Psoas muscle (tissue), 8 donors: ENCODE data around the gene HGD. TPM values are rescaled to one million over a fixed set of nuclear protein-coding genes. Genes with fewer than 3 reads are reported as not detected.
"Not testable (repeated sequence)": the region's sequence is repeated elsewhere in the genome, so short reads cannot be mapped to it uniquely, and the experiment has no call there.

Experiments used
- ATAC-seq, 4 donors: fragments of 200-7000 bp; cut with Tn5 transposase; one replicate each; pipeline ENCODE4 v1.9.1; 2020; ENCODE audit warnings: moderate library complexity in 3 of 4, mild to moderate bottlenecking in 2 of 4
- DNase-seq, 2 donors: peaks; one replicate each; pipeline ENCODE4 v3.0.0-alpha.2; 2020
- H3K27ac ChIP-seq: fragments of 200-600 bp; one replicate; pipeline ENCODE4 v1.8.0; 2022
- H3K27me3 ChIP-seq, 3 donors: fragments of 200-600 bp in 1 of 3; one replicate each; pipeline versions ENCODE4 v1.6.1 to v1.8.0; 2013 to 2022; ENCODE audit warnings: low read length in 2 of 3, mild to moderate bottlenecking in 2 of 3, moderate library complexity in 1 of 3; ENCODE audit not compliant: insufficient read depth in 3 of 3
- H3K36me3 ChIP-seq, 2 donors: fragments of 200-600 bp in 1 of 2; one replicate each; pipeline versions ENCODE4 v1.6.1 to v1.8.0; 2013 to 2022; ENCODE audit warnings: low read depth in 1 of 2, mild to moderate bottlenecking in 1 of 2, moderate library complexity in 1 of 2; ENCODE audit not compliant: insufficient read depth in 1 of 2
- H3K4me1 ChIP-seq: fragments of 200-600 bp; one replicate; pipeline ENCODE4 v1.8.0; 2022
- H3K4me3 ChIP-seq: fragments of 200-600 bp; one replicate; pipeline ENCODE4 v1.8.0; 2022; ENCODE audit warnings: mild to moderate bottlenecking
- H3K9me3 ChIP-seq: fragments of 200-600 bp; one replicate; pipeline ENCODE4 v1.8.0; 2022
- CTCF ChIP-seq: fragments of 200-600 bp; IDR thresholded peaks from one replicate; pipeline ENCODE4 v1.8.0; 2022; ENCODE audit warnings: antibody characterized with exemption
- WGBS, 3 donors: extraction: QIAGEN DNeasy Blood & Tissue Kit; methylation state at CpG; one replicate each; pipeline versions ENCODE4 v1.1.6 to v1.1.7; 2013; 5-methylcytosine and 5-hydroxymethylcytosine counted together
- intact Hi-C, 2 donors: fragments of 100-400 bp; cut with DNase I; formaldehyde crosslinking; loops; one replicate each; pipeline versions ENCODE4 v1.11.0 to v1.14.2; 2022
- long read RNA-seq, 2 donors: library from polyadenylated mRNA; unstranded; transcript quantifications; one replicate each; pipeline ENCODE4 v2.0.0, GENCODE V29; 2021
- polyA plus RNA-seq, 3 donors: library from polyadenylated mRNA; stranded (reverse); fragments of 200-250 nt; gene quantifications; one replicate each; pipeline ENCODE4 v1.2.3, GENCODE V29; 2013
- total RNA-seq, 4 donors: library from RNA; stranded (reverse); fragmentation: NEBNext Ultra II Directional in 2 of 4; extraction: Animal tissue kit (Norgen Biotek cat#: 25700) in 2 of 4; gene quantifications; one replicate each; pipeline versions ENCODE4 v1.2.1 to v1.2.4, GENCODE V29; 2021 to 2023
- donor health status: healthy with polysubstance abuse.
- donor health status: DM: no; HTN: no; CAD: no; lungs with moderate emphysema.
- donor health status: Bipolar disorder and iron deficiency.
- donor health status: healthy.
- donor health status: DM: yes; HTN: yes; CAD: no.
- donor health status: DM: no; HTN: no; CAD: no.
- donor health status: DM: no; HTN: no; CAD: no.
- donor health status: DM: yes; HTN: yes; CAD: no.

Gene HGD
- under 1 TPM in 2 of 4 donors, not detected in 2; 0.40 to 0.46 TPM for total RNA-seq
- polyA plus RNA-seq, result under 1 TPM; 0.09 to 0.46 (median 0.13) TPM
- long read RNA-seq, donor 1, result 0 reads
- long read RNA-seq, donor 2, result 0 reads

DNA sequence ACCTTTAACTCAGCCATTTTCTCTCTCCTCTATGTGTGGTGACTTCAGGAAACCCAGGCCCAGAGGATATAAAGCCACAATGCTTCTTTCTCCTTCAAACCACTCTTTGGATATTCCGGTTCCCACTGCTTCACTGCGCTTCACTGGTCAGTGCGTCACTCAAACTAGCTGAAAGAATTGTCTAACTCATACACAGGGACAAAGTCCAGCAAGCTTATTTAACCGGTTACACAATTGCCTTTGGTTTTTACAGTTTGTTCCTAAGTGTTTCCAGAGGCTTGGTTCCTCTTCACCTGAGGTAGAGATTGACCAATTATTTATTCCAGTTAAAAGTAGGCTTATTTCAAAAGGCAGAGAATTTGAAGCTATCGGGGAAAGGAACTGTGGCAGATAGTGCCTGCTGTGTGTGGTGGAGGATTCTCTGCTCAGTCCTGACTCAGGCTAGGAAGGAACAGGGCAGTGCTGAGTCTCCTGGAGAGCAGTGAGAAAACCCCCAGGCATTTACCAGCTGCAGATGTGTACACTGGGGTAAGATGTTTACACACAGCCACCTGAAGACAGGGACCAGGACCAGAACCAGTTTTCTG, at the start of gene HGD:
Gene HGD, minus strand, starts transcription at position 145 of the 587 bp plus-strand sequence. Its CDS starts 128 bp downstream, at position 17.
- TF ChIP-seq CTCF, result no peak
- Histone ChIP-seq H3K4me3 (no peak within 1 kb of the TSS), H3K36me3 (no peaks in the 10 kb centered on the region), H3K9me3 (no peaks in the 10 kb centered on the region), H3K27ac (no peak within 1 kb of the TSS), H3K4me1 (peaks cover 7% of the 10 kb centered on the region), H3K27me3 (no peaks in the 10 kb centered on the region)
- WGBS, 3 donors, result 94 to 96% (median 95%) methylated on average over 5 of the region's 5 CpGs
- intact Hi-C loops, result no loop called here
- ATAC-seq (no peak), DNase-seq (no peak)

DNA sequence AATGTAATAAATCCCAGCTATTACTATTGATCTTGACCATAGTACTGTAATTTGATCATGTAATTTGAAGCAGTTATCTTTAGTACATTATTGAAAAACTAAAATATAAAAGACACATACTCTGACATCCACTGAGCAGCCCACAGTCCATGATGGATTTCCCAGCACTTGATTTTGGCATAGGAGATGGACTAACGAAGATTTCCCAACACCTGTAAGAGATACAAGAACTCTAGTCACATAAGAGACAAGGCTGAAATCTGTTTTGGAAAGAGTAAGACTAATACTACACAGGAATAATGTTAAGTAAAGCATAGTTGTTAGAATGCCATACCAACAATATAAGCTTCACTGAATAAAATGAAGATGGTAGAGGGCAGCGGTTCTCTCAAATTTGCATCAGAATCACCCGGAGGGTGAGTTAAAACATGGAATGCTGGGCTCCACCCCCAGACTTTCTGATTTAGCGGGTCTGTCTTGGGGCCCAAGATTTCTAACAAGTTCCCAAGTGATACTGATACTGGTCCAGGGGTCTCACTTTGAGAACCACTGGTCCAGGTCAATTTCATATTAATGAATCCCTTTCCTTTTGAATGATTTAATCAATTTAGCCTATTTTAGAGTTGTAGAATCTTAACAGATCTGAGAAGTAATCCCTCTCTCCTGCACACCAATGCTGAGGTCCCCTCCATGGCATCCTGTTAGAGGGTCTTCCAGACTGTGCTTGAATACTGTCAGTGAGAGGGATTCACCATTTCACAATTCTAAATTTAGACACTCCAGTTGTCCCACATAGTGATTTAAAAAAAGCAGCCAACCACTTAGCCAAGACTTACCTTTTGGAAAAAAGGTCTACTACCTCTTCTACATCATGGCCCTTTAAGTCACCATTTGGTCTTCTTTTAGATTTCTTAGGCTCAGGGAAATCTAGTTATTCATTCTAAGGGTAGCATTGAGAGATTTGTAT, 48.8 kb upstream of the HGD start:
- Histone ChIP-seq H3K4me3 (no peak overlapping the region), H3K27ac (no peak overlapping the region), H3K9me3 (no peaks in the 10 kb centered on the region), H3K27me3 (no peaks in the 10 kb centered on the region), H3K36me3 (peaks cover 0 to 10% of the 10 kb centered on the region in 2 donors), H3K4me1 (peaks cover 5% of the 10 kb centered on the region)
- no peak for TF ChIP-seq CTCF
- DNase-seq, result no peak
- 71 to 81% (median 78%) methylated on average over 4 of the region's 4 CpGs for WGBS, 3 donors
- intact Hi-C loops, result no loop called here
- peak in 3 of 4 donors; percentile 40 to 89 (median 48) for ATAC-seq

- Histone ChIP-seq H3K27ac (no peak overlapping the region), H3K36me3 (peaks cover 0 to 10% of the 10 kb centered on the region in 2 donors), H3K27me3 (no peaks in the 10 kb centered on the region), H3K9me3 (no peaks in the 10 kb centered on the region), H3K4me3 (no peak overlapping the region), H3K4me1 (peaks cover 5% of the 10 kb centered on the region)
- no peak for TF ChIP-seq CTCF
- ATAC-seq (no peak), DNase-seq (no peak)
- 80 to 94% (median 85%) methylated on average over 1 of the region's 1 CpG for WGBS, 3 donors
- intact Hi-C loops, result no loop called here
Measured at GRCh38 chr3:120726791-120727190, 44.8 kb upstream of the HGD start.

DNA sequence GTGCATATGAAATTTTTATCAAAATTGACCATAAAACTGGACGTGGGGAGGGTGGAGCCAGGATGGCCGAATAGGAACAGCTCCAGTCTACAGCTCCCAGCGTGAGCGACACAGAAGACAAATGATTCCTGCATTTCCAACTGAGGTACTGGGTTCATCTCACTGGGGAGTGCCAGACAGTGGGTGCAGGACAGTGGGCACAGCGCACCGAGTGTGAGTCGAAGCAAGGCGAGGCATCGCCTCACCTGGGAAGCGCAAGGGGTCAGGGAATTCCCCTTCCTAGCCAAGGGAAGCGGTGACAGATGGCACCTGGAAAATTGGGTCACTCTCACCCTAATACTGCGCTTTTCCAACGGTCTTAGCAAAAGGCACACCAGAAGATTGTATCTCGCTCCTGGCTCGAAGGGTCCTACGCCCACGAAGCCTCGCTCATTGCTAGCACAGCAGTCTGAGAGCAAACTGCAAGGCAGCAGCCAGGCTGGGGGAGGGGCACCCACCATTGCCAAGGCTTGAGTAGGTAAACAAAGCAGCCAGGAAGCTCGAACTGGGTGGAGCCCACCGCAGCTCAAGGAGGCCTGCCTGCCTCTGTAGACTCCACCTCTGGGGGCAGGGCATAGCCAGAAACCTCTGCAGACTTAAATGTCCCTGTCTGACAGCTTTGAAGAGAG, 37.3 kb upstream of the HGD start:
- H3K4me1 ChIP-seq, H3K36me3 ChIP-seq, H3K27ac ChIP-seq, H3K27me3 ChIP-seq, H3K9me3 ChIP-seq, ATAC-seq, intact Hi-C loops: not testable (repeated sequence)
- WGBS, 3 donors, result 64 to 71% (median 69%) methylated on average over 20 of the region's 20 CpGs
- H3K4me3 ChIP-seq, result peak overlapping the region; percentile 51
- peak; percentile 33 to 59 for DNase-seq

GRCh38 chr3:120713262-120713661, 31.2 kb upstream of the HGD start:
- TF ChIP-seq CTCF, result no peak
- intact Hi-C loops, result no loop called here
- Histone ChIP-seq H3K4me3 (no peak overlapping the region), H3K4me1 (no peaks in the 10 kb centered on the region), H3K9me3 (no peaks in the 10 kb centered on the region), H3K36me3 (peaks cover 0 to 17% of the 10 kb centered on the region in 2 donors), H3K27ac (no peak overlapping the region), H3K27me3 (no peaks in the 10 kb centered on the region)
- no peak for DNase-seq
- no peak for ATAC-seq
